ENCODE data around the gene NLGN2. TPM values are rescaled to one million over a fixed set of nuclear protein-coding genes. Genes with fewer than 3 reads are reported as not detected.

NLGN2 gene
- total and polyA plus RNA-seq, 2 experiments from 2014 or later = 4.3 to 7.2 TPM

GRCh38 chr17:7426203-7426863 lies 18.7 kb downstream of the NLGN2 start:
- 96% methylated on average over 32 of the region's 33 CpGs for WGBS (ENCODE audit: low lambda C conversion rate, missing lambda C conversion rate)
- Histone ChIP-seq H3K79me2 (no peaks in the 10 kb centered on the region), H4K20me1 (ENCODE audit: insufficient read depth, poor library complexity, severe bottlenecking) (no peaks in the 10 kb centered on the region), H3K9me2 (replicated peaks; ENCODE audit: insufficient read depth) (no peaks in the 10 kb centered on the region), H3K4me3 (no peak overlapping the region), H3K27ac (no peak overlapping the region), H3K4me2 (no peak overlapping the region), H3K36me3 (replicated peaks; ENCODE audit: insufficient read depth, low read depth) (no peaks in the 10 kb centered on the region), H3K27me3 (no peaks in the 10 kb centered on the region), H2AFZ (no peak overlapping the region), H3K9me3 (ENCODE audit: low read depth) (no peaks in the 10 kb centered on the region), H3K4me1 (ENCODE audit: insufficient read depth) (no peaks in the 10 kb centered on the region)
- TF ChIP-seq, protein P1, sequence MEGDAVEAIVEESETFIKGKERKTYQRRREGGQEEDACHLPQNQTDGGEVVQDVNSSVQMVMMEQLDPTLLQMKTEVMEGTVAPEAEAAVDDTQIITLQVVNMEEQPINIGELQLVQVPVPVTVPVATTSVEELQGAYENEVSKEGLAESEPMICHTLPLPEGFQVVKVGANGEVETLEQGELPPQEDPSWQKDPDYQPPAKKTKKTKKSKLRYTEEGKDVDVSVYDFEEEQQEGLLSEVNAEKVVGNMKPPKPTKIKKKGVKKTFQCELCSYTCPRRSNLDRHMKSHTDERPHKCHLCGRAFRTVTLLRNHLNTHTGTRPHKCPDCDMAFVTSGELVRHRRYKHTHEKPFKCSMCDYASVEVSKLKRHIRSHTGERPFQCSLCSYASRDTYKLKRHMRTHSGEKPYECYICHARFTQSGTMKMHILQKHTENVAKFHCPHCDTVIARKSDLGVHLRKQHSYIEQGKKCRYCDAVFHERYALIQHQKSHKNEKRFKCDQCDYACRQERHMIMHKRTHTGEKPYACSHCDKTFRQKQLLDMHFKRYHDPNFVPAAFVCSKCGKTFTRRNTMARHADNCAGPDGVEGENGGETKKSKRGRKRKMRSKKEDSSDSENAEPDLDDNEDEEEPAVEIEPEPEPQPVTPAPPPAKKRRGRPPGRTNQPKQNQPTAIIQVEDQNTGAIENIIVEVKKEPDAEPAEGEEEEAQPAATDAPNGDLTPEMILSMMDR (IDR thresholded peaks at IDR 0.05; ENCODE audit: poor library complexity) = no peak
- TF ChIP-seq EZH2 (IDR thresholded peaks at IDR 0.05; ENCODE audit: borderline replicate concordance) = no peak
- TF ChIP-seq EZH2phosphoT487 (IDR thresholded peaks at IDR 0.05; ENCODE audit: low read depth, severe bottlenecking, unreplicated experiment) = no peak
- no peak for DNase-seq (ENCODE audit: low spot score)

DNA sequence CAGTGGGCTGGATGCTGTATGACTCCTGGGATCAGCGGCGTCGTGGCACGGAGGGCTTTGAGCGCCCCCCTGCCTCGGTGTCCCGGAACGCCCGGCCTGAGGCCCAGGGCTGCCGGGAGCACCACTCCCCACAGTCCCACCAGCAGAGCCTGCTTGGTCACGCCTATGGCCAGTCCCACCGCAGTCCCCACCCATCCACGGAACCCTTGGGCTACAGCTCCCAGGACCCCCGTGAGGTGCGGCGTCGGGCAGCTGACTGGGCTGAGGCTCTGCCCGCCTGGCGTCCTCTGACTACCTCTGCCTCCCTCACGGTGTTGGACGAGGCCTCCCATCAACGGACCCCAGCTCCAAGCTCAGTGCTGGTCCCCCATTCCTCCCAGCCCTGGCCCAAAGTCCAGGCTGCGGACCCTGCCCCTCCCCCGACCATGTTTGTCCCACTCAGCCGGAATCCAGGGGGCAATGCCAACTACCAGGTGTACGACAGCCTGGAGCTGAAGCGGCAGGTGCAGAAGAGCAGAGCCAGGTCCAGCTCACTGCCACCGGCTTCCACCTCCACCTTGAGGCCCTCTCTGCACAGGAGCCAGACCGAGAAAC lies 19.3 kb downstream of the NLGN2 start:
- Histone ChIP-seq H2AFZ (no peak overlapping the region), H3K4me3 (no peak overlapping the region), H3K79me2 (no peaks in the 10 kb centered on the region), H3K9me3 (ENCODE audit: low read depth) (no peaks in the 10 kb centered on the region), H3K27me3 (no peaks in the 10 kb centered on the region), H3K4me1 (ENCODE audit: insufficient read depth) (no peaks in the 10 kb centered on the region), H3K9me2 (replicated peaks; ENCODE audit: insufficient read depth) (no peaks in the 10 kb centered on the region), H3K27ac (no peak overlapping the region), H4K20me1 (ENCODE audit: insufficient read depth, poor library complexity, severe bottlenecking) (no peaks in the 10 kb centered on the region), H3K36me3 (replicated peaks; ENCODE audit: insufficient read depth, low read depth) (no peaks in the 10 kb centered on the region), H3K4me2 (no peak overlapping the region)
- TF ChIP-seq, protein P1 (IDR thresholded peaks at IDR 0.05; ENCODE audit: poor library complexity) = no peak
- TF ChIP-seq EZH2 (IDR thresholded peaks at IDR 0.05; ENCODE audit: borderline replicate concordance) (no peak), EZH2phosphoT487 (IDR thresholded peaks at IDR 0.05; ENCODE audit: low read depth, severe bottlenecking, unreplicated experiment) (no peak)
- DNase-seq (ENCODE audit: low spot score) = no peak
- 91% methylated on average over 27 of the region's 29 CpGs for WGBS (ENCODE audit: low lambda C conversion rate, missing lambda C conversion rate)

DNA sequence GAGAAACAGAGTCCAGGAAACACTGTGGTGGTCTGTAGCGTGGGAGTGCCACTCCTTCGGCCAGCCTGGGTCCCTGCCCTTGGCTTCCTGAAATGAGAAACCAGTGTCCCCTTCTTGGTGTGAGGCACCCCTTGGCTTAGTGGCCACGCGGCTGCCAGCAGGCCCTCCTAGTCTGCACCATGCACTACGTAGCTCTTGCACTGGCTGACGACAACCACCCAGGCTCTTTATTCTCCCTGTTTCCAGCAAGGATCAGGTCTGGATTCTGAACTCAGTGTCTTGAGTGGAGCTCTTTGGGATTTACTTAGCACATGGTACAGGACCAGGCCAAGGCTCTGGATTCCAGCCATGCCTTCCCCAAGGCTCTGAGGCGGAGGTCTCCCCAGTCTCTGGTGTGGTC lies 19.9 kb downstream of the NLGN2 start:
- H4K20me1 ChIP-seq (ENCODE audit: insufficient read depth, poor library complexity, severe bottlenecking) = no peaks in the 10 kb centered on the region
- no peaks in the 10 kb centered on the region for H3K27me3 ChIP-seq
- no peak overlapping the region for H2AFZ ChIP-seq
- H3K36me3 ChIP-seq (replicated peaks; ENCODE audit: insufficient read depth, low read depth) = no peaks in the 10 kb centered on the region
- H3K9me2 ChIP-seq (replicated peaks; ENCODE audit: insufficient read depth) = no peaks in the 10 kb centered on the region
- TF ChIP-seq EZH2 (IDR thresholded peaks at IDR 0.05; ENCODE audit: borderline replicate concordance) = no peak
- TF ChIP-seq, protein P1 (IDR thresholded peaks at IDR 0.05; ENCODE audit: poor library complexity) = no peak
- TF ChIP-seq EZH2phosphoT487 (IDR thresholded peaks at IDR 0.05; ENCODE audit: low read depth, severe bottlenecking, unreplicated experiment) = no peak
- H3K4me1 ChIP-seq (ENCODE audit: insufficient read depth) = no peaks in the 10 kb centered on the region
- no peak for DNase-seq (ENCODE audit: low spot score)
- H3K9me3 ChIP-seq (ENCODE audit: low read depth) = no peaks in the 10 kb centered on the region
- 91% methylated on average over 7 of the region's 7 CpGs for WGBS (ENCODE audit: low lambda C conversion rate, missing lambda C conversion rate)
- H3K4me2 ChIP-seq = no peak overlapping the region
- H3K27ac ChIP-seq = no peak overlapping the region
- no peaks in the 10 kb centered on the region for H3K79me2 ChIP-seq
- H3K4me3 ChIP-seq = no peak overlapping the region
